ENCODE measurements around the gene SERPINB2.

Gene SERPINB2

DNA sequence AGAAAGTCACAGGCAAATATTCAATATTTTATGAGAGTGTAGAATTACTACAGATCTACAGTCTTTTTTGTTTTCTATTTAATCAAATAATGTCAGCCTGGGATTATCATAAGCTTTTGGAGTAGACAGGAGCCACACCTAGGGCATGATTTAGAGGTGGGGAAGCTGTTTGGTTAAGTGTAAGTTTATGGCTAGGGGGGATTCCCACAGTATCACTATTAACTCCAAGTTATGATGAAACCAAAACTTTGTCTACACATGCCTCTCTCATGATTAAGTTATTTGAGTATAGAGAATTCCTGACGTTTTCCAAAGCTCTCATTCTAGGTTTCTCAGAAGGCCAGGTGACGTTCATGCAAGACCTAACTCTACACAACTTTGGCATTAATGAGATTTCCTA lies 22.4 kb downstream of the SERPINB2 start:
- DNase-seq (ENCODE audit: low spot score): no peak
- Histone ChIP-seq H2BK5ac (ENCODE audit: low read length) (no peak overlapping the region), H3K18ac (ENCODE audit: low read length) (no peak overlapping the region), H3K4me3 (ENCODE audit: low read length in 2 of 2) (no peak overlapping the region), H3K23ac (ENCODE audit: low read depth, low read length, poor library complexity) (no peak overlapping the region), H3K9ac (ENCODE audit: low read depth, low read length, poor library complexity) (no peak overlapping the region), H4K91ac (ENCODE audit: low read depth, low read length, poor library complexity) (no peak overlapping the region), H3K4ac (ENCODE audit: low read length) (no peak overlapping the region), H2AK5ac (ENCODE audit: low read depth, low read length) (no peak overlapping the region), H2AFZ (ENCODE audit: low read length) (no peak overlapping the region), H3K79me1 (ENCODE audit: low read depth, low read length) (no peaks in the 10 kb centered on the region), H3K4me1 (ENCODE audit: control insufficient read depth in 2 of 2, insufficient read depth in 1 of 2, low read depth in 1 of 2, low read length in 2 of 2) (no peaks in the 10 kb centered on the region), H3K4me2 (ENCODE audit: insufficient read depth, low read length, poor library complexity, severe bottlenecking) (no peak overlapping the region), H3K27me3 (ENCODE audit: control insufficient read depth in 3 of 3, insufficient read depth in 3 of 3, low read depth in 1 of 3, low read length in 3 of 3) (no peaks in the 10 kb centered on the region), H2BK12ac (ENCODE audit: low read length) (no peak overlapping the region), H2BK120ac (ENCODE audit: low read depth, low read length) (no peak overlapping the region), H3K14ac (ENCODE audit: low read length) (no peak overlapping the region), H3K27ac (replicated peaks; ENCODE audit: low read length) (no peak overlapping the region), H3K36me3 (replicated peaks in 1 of 2; ENCODE audit: control insufficient read depth in 2 of 2, insufficient read depth in 2 of 2, low read length in 2 of 2) (no peaks in the 10 kb centered on the region), H2BK15ac (ENCODE audit: low read length) (no peak overlapping the region), H4K8ac (ENCODE audit: low read depth, low read length) (no peak overlapping the region), H3K9me3 (replicated peaks in 1 of 2; ENCODE audit: control insufficient read depth in 2 of 2, insufficient read depth in 1 of 2, low read depth in 1 of 2, low read length in 2 of 2) (no peaks in the 10 kb centered on the region)
- no CpG with 5 or more reads among the region's 2 CpGs for WGBS, 2 donors (ENCODE audit: extremely low coverage in 2 of 2, insufficient read length in 2 of 2, insufficient replicate concordance in 1 of 2)

DNA sequence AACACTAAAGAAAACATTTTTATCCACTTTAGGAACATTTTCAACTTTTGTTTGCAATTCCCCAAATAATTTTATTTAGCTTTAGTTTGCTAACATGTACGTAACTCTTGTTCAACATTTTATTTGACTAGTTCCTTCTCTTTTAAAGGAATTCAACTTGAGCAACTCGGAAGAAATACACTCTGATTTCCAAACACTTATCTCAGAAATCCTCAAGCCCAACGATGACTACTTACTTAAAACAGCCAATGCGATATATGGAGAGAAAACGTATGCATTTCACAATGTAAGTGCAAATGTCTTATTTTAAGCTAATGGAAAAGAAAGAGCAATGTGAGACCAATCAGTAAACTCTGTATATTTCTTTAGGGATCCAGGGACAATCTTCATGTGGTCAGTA lies 30.3 kb downstream of the SERPINB2 start:
- Histone ChIP-seq H3K4me3 (ENCODE audit: low read length in 2 of 2) (no peak overlapping the region), H3K9me3 (replicated peaks in 1 of 2; ENCODE audit: control insufficient read depth in 2 of 2, insufficient read depth in 1 of 2, low read depth in 1 of 2, low read length in 2 of 2) (no peaks in the 10 kb centered on the region), H3K4me1 (ENCODE audit: control insufficient read depth in 2 of 2, insufficient read depth in 1 of 2, low read depth in 1 of 2, low read length in 2 of 2) (no peaks in the 10 kb centered on the region), H2AFZ (ENCODE audit: low read length) (no peak overlapping the region), H3K27me3 (ENCODE audit: control insufficient read depth in 3 of 3, insufficient read depth in 3 of 3, low read depth in 1 of 3, low read length in 3 of 3) (peaks cover 0 to under 1% (median 0%) of the 10 kb centered on the region in 3 experiments), H3K4ac (ENCODE audit: low read length) (no peak overlapping the region), H3K79me1 (ENCODE audit: low read depth, low read length) (no peaks in the 10 kb centered on the region), H4K91ac (ENCODE audit: low read depth, low read length, poor library complexity) (no peak overlapping the region), H3K27ac (replicated peaks; ENCODE audit: low read length) (no peak overlapping the region), H3K18ac (ENCODE audit: low read length) (no peak overlapping the region), H2BK15ac (ENCODE audit: low read length) (no peak overlapping the region), H2BK5ac (ENCODE audit: low read length) (no peak overlapping the region), H2BK12ac (ENCODE audit: low read length) (no peak overlapping the region), H3K4me2 (ENCODE audit: insufficient read depth, low read length, poor library complexity, severe bottlenecking) (no peak overlapping the region), H4K8ac (ENCODE audit: low read depth, low read length) (no peak overlapping the region), H3K23ac (ENCODE audit: low read depth, low read length, poor library complexity) (no peak overlapping the region), H3K36me3 (replicated peaks in 1 of 2; ENCODE audit: control insufficient read depth in 2 of 2, insufficient read depth in 2 of 2, low read length in 2 of 2) (no peaks in the 10 kb centered on the region), H2AK5ac (ENCODE audit: low read depth, low read length) (no peak overlapping the region), H2BK120ac (ENCODE audit: low read depth, low read length) (no peak overlapping the region), H3K9ac (ENCODE audit: low read depth, low read length, poor library complexity) (no peak overlapping the region), H3K14ac (ENCODE audit: low read length) (no peak overlapping the region)
- WGBS, 2 donors (ENCODE audit: extremely low coverage in 2 of 2, insufficient read length in 2 of 2, insufficient replicate concordance in 1 of 2): no CpG with 5 or more reads among the region's 5 CpGs
- DNase-seq (ENCODE audit: low spot score): no peak

DNA sequence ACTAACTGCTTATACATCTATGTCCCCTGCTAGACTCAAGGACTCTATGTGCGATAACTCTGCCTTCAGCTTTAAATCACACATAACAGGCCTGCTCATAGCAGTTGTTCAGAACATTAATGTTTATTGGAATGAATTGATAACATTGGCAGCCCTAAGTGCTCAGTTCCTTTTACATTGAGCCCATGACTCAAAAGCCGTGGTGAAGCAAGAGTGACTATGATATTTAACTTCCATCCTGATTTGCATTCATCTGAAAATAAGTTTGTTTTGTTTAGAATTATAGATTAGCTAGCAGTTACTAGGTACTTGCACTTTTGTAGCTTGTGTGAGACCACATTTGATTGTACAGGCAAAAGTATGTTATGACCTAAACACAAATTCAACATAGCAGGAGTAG lies 34.5 kb downstream of the SERPINB2 start:
- Histone ChIP-seq H4K91ac (ENCODE audit: low read depth, low read length, poor library complexity) (no peak overlapping the region), H2AK5ac (ENCODE audit: low read depth, low read length) (no peak overlapping the region), H3K23ac (ENCODE audit: low read depth, low read length, poor library complexity) (no peak overlapping the region), H3K79me1 (ENCODE audit: low read depth, low read length) (no peaks in the 10 kb centered on the region), H4K8ac (ENCODE audit: low read depth, low read length) (no peak overlapping the region), H3K14ac (ENCODE audit: low read length) (no peak overlapping the region), H3K9ac (ENCODE audit: low read depth, low read length, poor library complexity) (no peak overlapping the region), H2BK12ac (ENCODE audit: low read length) (no peak overlapping the region), H3K4me2 (ENCODE audit: insufficient read depth, low read length, poor library complexity, severe bottlenecking) (no peak overlapping the region), H2BK120ac (ENCODE audit: low read depth, low read length) (no peak overlapping the region), H3K9me3 (replicated peaks in 1 of 2; ENCODE audit: control insufficient read depth in 2 of 2, insufficient read depth in 1 of 2, low read depth in 1 of 2, low read length in 2 of 2) (no peaks in the 10 kb centered on the region), H3K27ac (replicated peaks; ENCODE audit: low read length) (no peak overlapping the region), H3K4me3 (ENCODE audit: low read length in 2 of 2) (no peak overlapping the region), H3K36me3 (replicated peaks in 1 of 2; ENCODE audit: control insufficient read depth in 2 of 2, insufficient read depth in 2 of 2, low read length in 2 of 2) (no peaks in the 10 kb centered on the region), H2AFZ (ENCODE audit: low read length) (no peak overlapping the region), H3K18ac (ENCODE audit: low read length) (no peak overlapping the region), H3K4me1 (ENCODE audit: control insufficient read depth in 2 of 2, insufficient read depth in 1 of 2, low read depth in 1 of 2, low read length in 2 of 2) (no peaks in the 10 kb centered on the region), H2BK5ac (ENCODE audit: low read length) (no peak overlapping the region), H3K27me3 (ENCODE audit: control insufficient read depth in 3 of 3, insufficient read depth in 3 of 3, low read depth in 1 of 3, low read length in 3 of 3) (peaks cover 0 to 2% (median 0%) of the 10 kb centered on the region in 3 experiments), H3K4ac (ENCODE audit: low read length) (no peak overlapping the region), H2BK15ac (ENCODE audit: low read length) (no peak overlapping the region)
- WGBS, 2 donors (ENCODE audit: extremely low coverage in 2 of 2, insufficient read length in 2 of 2, insufficient replicate concordance in 1 of 2): no CpG with 5 or more reads among the region's 2 CpGs
- DNase-seq (ENCODE audit: low spot score): no peak

DNA sequence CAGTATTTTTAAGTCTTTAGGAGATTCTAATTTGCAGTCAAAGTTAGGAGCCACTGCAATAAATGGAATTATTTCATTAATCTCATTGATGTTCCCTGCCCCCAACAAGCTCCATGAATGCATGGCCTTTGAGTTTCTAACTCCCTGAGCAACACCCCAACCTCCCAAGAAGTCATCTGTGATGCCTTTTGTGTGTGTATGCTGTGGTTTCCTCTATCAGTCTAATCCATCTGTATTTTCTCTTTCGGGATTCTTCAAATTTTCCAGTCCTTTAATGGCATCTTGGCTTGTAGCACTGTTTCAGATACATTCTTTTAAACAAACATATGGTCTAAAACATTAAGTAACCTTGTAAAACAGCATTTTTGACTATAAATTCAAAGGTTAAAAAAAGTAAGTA lies 37.0 kb downstream of the SERPINB2 start:
- Histone ChIP-seq H3K9me3 (replicated peaks in 1 of 2; ENCODE audit: control insufficient read depth in 2 of 2, insufficient read depth in 1 of 2, low read depth in 1 of 2, low read length in 2 of 2) (no peaks in the 10 kb centered on the region), H2BK12ac (ENCODE audit: low read length) (no peak overlapping the region), H3K4me1 (ENCODE audit: control insufficient read depth in 2 of 2, insufficient read depth in 1 of 2, low read depth in 1 of 2, low read length in 2 of 2) (no peaks in the 10 kb centered on the region), H3K23ac (ENCODE audit: low read depth, low read length, poor library complexity) (no peak overlapping the region), H2BK120ac (ENCODE audit: low read depth, low read length) (no peak overlapping the region), H3K14ac (ENCODE audit: low read length) (no peak overlapping the region), H3K79me1 (ENCODE audit: low read depth, low read length) (no peaks in the 10 kb centered on the region), H4K8ac (ENCODE audit: low read depth, low read length) (no peak overlapping the region), H2AFZ (ENCODE audit: low read length) (no peak overlapping the region), H3K4me3 (ENCODE audit: low read length in 2 of 2) (no peak overlapping the region), H3K4me2 (ENCODE audit: insufficient read depth, low read length, poor library complexity, severe bottlenecking) (no peak overlapping the region), H3K9ac (ENCODE audit: low read depth, low read length, poor library complexity) (no peak overlapping the region), H3K36me3 (replicated peaks in 1 of 2; ENCODE audit: control insufficient read depth in 2 of 2, insufficient read depth in 2 of 2, low read length in 2 of 2) (no peaks in the 10 kb centered on the region), H3K27me3 (ENCODE audit: control insufficient read depth in 3 of 3, insufficient read depth in 3 of 3, low read depth in 1 of 3, low read length in 3 of 3) (peaks cover 0 to 2% (median 0%) of the 10 kb centered on the region in 3 experiments), H3K18ac (ENCODE audit: low read length) (no peak overlapping the region), H3K27ac (replicated peaks; ENCODE audit: low read length) (no peak overlapping the region), H4K91ac (ENCODE audit: low read depth, low read length, poor library complexity) (no peak overlapping the region), H3K4ac (ENCODE audit: low read length) (no peak overlapping the region), H2BK5ac (ENCODE audit: low read length) (no peak overlapping the region), H2BK15ac (ENCODE audit: low read length) (no peak overlapping the region), H2AK5ac (ENCODE audit: low read depth, low read length) (no peak overlapping the region)
- no CpG with 5 or more reads among the region's 1 CpG for WGBS, 2 donors (ENCODE audit: extremely low coverage in 2 of 2, insufficient read length in 2 of 2, insufficient replicate concordance in 1 of 2)
- DNase-seq (ENCODE audit: low spot score): no peak

Data from neuronal stem cell (in vitro differentiated cells).